Activated CD4-positive, alpha-beta T cell treated with anti-CD3 and anti-CD28 coated beads for 24 hours (primary cell): ENCODE data around the gene MT1G.
A peak's percentile ranks its signal among the peaks of the same experiment; 100 is the strongest.
"Not testable (repeated sequence)": the region's sequence is repeated elsewhere in the genome, so short reads cannot be mapped to it uniquely, and the experiment has no call there.

Experiments used
- DNase-seq, 2 donors: peaks; one replicate each; pipeline ENCODE4 v3.0.0-alpha.2; 2020; ENCODE audit warnings: low read depth in 2 of 2

MT1G gene

GRCh38 chr16:56621665-56622445 is 46.0 kb downstream of the MT1G start:
- DNase-seq = not testable (repeated sequence)

GRCh38 chr16:56620339-56620897 is 47.4 kb downstream of the MT1G start:
- DNase-seq = no peak

- DNase-seq = no peak
These were observed 49.7 kb downstream of the MT1G start for GRCh38 chr16:56618138-56618537.

GRCh38 chr16:56617212-56618085 is 50.4 kb downstream of the MT1G start:
- DNase-seq = peak in 1 of 2 donors; percentile 61
